Progenitor cell of endocrine pancreas (in vitro differentiated cells): ENCODE data around the gene LHFPL6. TPM values are rescaled to one million over a fixed set of nuclear protein-coding genes. Genes with fewer than 3 reads are reported as not detected.

Experiments
- DNase-seq: peaks from one replicate; pipeline ENCODE4 v3.0.0; 2021; ENCODE audit warnings: low spot score; ENCODE audit not compliant: unreplicated experiment
- H3K27ac Mint-ChIP-seq: 2 replicates; pipeline ENCODE4 v1.8.0; 2021; ENCODE audit warnings: mild to moderate bottlenecking, moderate library complexity, mixed read lengths
- H3K27me3 Mint-ChIP-seq: 2 replicates; pipeline ENCODE4 v1.8.0; 2021; ENCODE audit warnings: mixed read lengths
- H3K36me3 Mint-ChIP-seq: 2 replicates; pipeline ENCODE4 v1.8.0; 2022; ENCODE audit warnings: mixed read lengths; ENCODE audit not compliant: insufficient read depth
- H3K4me1 Mint-ChIP-seq: 2 replicates; pipeline ENCODE4 v1.8.0; 2021; ENCODE audit warnings: low read depth, mixed read lengths
- H3K4me3 Mint-ChIP-seq: 2 replicates; pipeline ENCODE4 v1.8.0; 2021; ENCODE audit warnings: low read depth, mild to moderate bottlenecking, moderate library complexity, mixed read lengths
- H3K9me3 Mint-ChIP-seq: 2 replicates; pipeline ENCODE4 v1.8.0; 2021; ENCODE audit warnings: low read depth, mixed read lengths
- CTCF ChIP-seq: fragments of 200-600 bp; sonication (generic); IDR thresholded peaks from one replicate; pipeline ENCODE4 v1.5.0; 2021; ENCODE audit warnings: antibody characterized with exemption, mild to moderate bottlenecking; ENCODE audit not compliant: unreplicated experiment
- total RNA-seq: library from RNA; stranded (reverse); gene quantifications from 2 replicates; pipeline ENCODE4 v1.2.1, GENCODE V29; 2021

The LHFPL6 gene
- total RNA-seq, 1 donor from 2014 or later: 1.0 TPM

GRCh38 chr13:39364947-39365468 lies 238.0 kb downstream of the LHFPL6 start:
- Mint-ChIP-seq H3K36me3 (no peaks in the 10 kb centered on the region), H3K4me3 (no peak overlapping the region), H3K27me3 (peaks cover 5% of the 10 kb centered on the region), H3K4me1 (peaks cover 6% of the 10 kb centered on the region), H3K27ac (no peak overlapping the region), H3K9me3 (no peaks in the 10 kb centered on the region)
- TF ChIP-seq CTCF: no peak
- no peak for DNase-seq

- Mint-ChIP-seq H3K27ac (no peak overlapping the region), H3K9me3 (peaks cover 2% of the 10 kb centered on the region), H3K27me3 (no peaks in the 10 kb centered on the region), H3K36me3 (no peaks in the 10 kb centered on the region), H3K4me3 (no peak overlapping the region), H3K4me1 (peaks cover 6% of the 10 kb centered on the region)
- no peak for TF ChIP-seq CTCF
- DNase-seq: no peak
Observed at GRCh38 chr13:39363382-39363772, 239.6 kb downstream of the LHFPL6 start.

GRCh38 chr13:39362652-39363381 lies 240.2 kb downstream of the LHFPL6 start:
- peaks cover 6% of the 10 kb centered on the region for H3K9me3 Mint-ChIP-seq
- no peak for DNase-seq
- H3K4me1 Mint-ChIP-seq: peaks cover 6% of the 10 kb centered on the region
- H3K4me3 Mint-ChIP-seq: no peak overlapping the region
- no peak for TF ChIP-seq CTCF
- H3K27ac Mint-ChIP-seq: no peak overlapping the region
- no peaks in the 10 kb centered on the region for H3K27me3 Mint-ChIP-seq
- no peaks in the 10 kb centered on the region for H3K36me3 Mint-ChIP-seq

- no peak overlapping the region for H3K27ac Mint-ChIP-seq
- no peaks in the 10 kb centered on the region for H3K36me3 Mint-ChIP-seq
- H3K4me3 Mint-ChIP-seq: no peak overlapping the region
- no peak for DNase-seq
- no peak for TF ChIP-seq CTCF
- peaks cover 11% of the 10 kb centered on the region for H3K9me3 Mint-ChIP-seq
- no peaks in the 10 kb centered on the region for H3K4me1 Mint-ChIP-seq
- peaks cover 4% of the 10 kb centered on the region for H3K27me3 Mint-ChIP-seq
Observed at GRCh38 chr13:39353988-39354387, 249.0 kb downstream of the LHFPL6 start.

GRCh38 chr13:39350461-39350881 lies 252.5 kb downstream of the LHFPL6 start:
- Mint-ChIP-seq H3K9me3 (peaks cover 5% of the 10 kb centered on the region), H3K4me3 (no peak overlapping the region), H3K36me3 (no peaks in the 10 kb centered on the region), H3K4me1 (peaks cover 5% of the 10 kb centered on the region), H3K27me3 (peaks cover 15% of the 10 kb centered on the region), H3K27ac (no peak overlapping the region)
- DNase-seq: no peak
- TF ChIP-seq CTCF: no peak
